HCT116 (cell line): ENCODE measurements around the gene CD22. TPM values are rescaled to one million over a fixed set of nuclear protein-coding genes. Genes with fewer than 3 reads are reported as not detected.

Experiments
- ATAC-seq: fragments of 200-7000 bp; cut with Tn5 transposase; 2 replicates; pipeline ENCODE4 v1.9.1; 2020; ENCODE audit warnings: mild to moderate bottlenecking, moderate library complexity
- BruUV-seq: library from RNA; stranded (reverse); fragments of 400-500 nt; replicated peaks from 2 replicates; lab custom pipeline; 2021; lab: Mats Ljungman, UMichigan
- CTCF ChIA-PET: fragments of 300-600 bp; sonication (Branson Sonifier 250); formaldehyde crosslinking; loops from one replicate; lab custom pipeline; 2021; ENCODE audit warnings: antibody characterized with exemption; lab: Charles Lee
- POLR2A ChIA-PET: fragments of 300-600, 350-600 bp; sonication (Branson Sonifier 250); formaldehyde crosslinking; loops from one replicate; lab custom pipeline; 2021; ENCODE audit warnings: antibody characterized with exemption; lab: Charles Lee
- RAD21 ChIA-PET, 2 experiments: fragments of 300-600 bp; sonication (Branson Sonifier 250); formaldehyde crosslinking; loops; one replicate each; lab custom pipeline; 2023; ENCODE audit warnings: low total read pairs in 2 of 2; ENCODE audit not compliant: uncharacterized antibody in 2 of 2, unreplicated experiment in 2 of 2, low non-redundant PET in 1 of 2; lab: Charles Lee
- DNase-seq: peaks from one replicate; pipeline ENCODE4 v3.0.0-alpha.2; 2010; ENCODE audit warnings: low read depth, low spot score
- H2AFZ ChIP-seq: fragments of 200-600 bp; shearing (Covaris generic), sonication (generic); 2 replicates; pipeline ENCODE4 v1.6.1; 2017; ENCODE audit warnings: low read depth, mixed run types, mixed read lengths, antibody characterized with exemption, low read length; ENCODE audit not compliant: poor library complexity, severe bottlenecking
- H3K27ac ChIP-seq: 2 replicates; pipeline ENCODE4 v1.5.1; 2012; ENCODE audit warnings: low read depth, low read length
- H3K27me3 ChIP-seq: fragments of 200-600 bp; sonication (generic); 2 replicates; pipeline ENCODE4 v1.6.1; 2016; ENCODE audit warnings: mixed run types, low read length, mixed read lengths; ENCODE audit not compliant: insufficient read depth
- H3K36me3 ChIP-seq, 2 experiments: fragments of 200-500 bp in 1 of 2; fragments of 200-600 bp in 1 of 2; sonication (Bioruptor generic) in 1 of 2; sonication (generic) in 1 of 2; 2 replicates each; pipeline versions ENCODE4 v1.5.1 to v1.6.1; 2014 to 2016; ENCODE audit warnings: low read length in 2 of 2, inconsistent platforms in 1 of 2, mixed read lengths in 1 of 2, mixed run types in 1 of 2; ENCODE audit not compliant: insufficient read depth in 2 of 2, control insufficient read depth in 1 of 2
- H3K4me1 ChIP-seq, 2 experiments: fragments of 200-600 bp in 1 of 2; sonication (generic) in 1 of 2; 2 replicates each; pipeline versions ENCODE4 v1.5.1 to v1.6.1; 2012 to 2017; ENCODE audit warnings: low read length in 2 of 2, inconsistent platforms in 1 of 2, mild to moderate bottlenecking in 1 of 2, mixed read lengths in 1 of 2, mixed run types in 1 of 2, moderate library complexity in 1 of 2; ENCODE audit not compliant: insufficient read depth in 2 of 2, control insufficient read depth in 1 of 2
- H3K4me2 ChIP-seq: fragments of 200-600 bp; sonication (generic); 2 replicates; pipeline ENCODE4 v1.6.1; 2017; ENCODE audit warnings: mixed run types, low read length, mixed read lengths
- H3K4me3 ChIP-seq, 2 experiments: fragments of 200-600 bp in 1 of 2; sonication (generic) in 1 of 2; replicated peaks in 1 of 2; 2 replicates each; pipeline ENCODE4 v1.5.1; 2011 to 2016; ENCODE audit warnings: low read length in 2 of 2, control low read depth in 1 of 2, low read depth in 1 of 2, mild to moderate bottlenecking in 1 of 2, mixed read lengths in 1 of 2, mixed run types in 1 of 2
- H3K79me2 ChIP-seq: fragments of 200-600 bp; sonication (generic); 2 replicates; pipeline ENCODE4 v1.6.1; 2017; ENCODE audit warnings: mild to moderate bottlenecking, mixed run types, low read length, moderate library complexity, mixed read lengths; ENCODE audit not compliant: insufficient read depth
- H3K9ac ChIP-seq: fragments of 200-600 bp; sonication (generic); 2 replicates; pipeline ENCODE4 v1.6.1; 2016; ENCODE audit warnings: low read length, mixed read lengths
- H3K9me2 ChIP-seq: fragments of 200-600 bp; sonication (generic), shearing (Covaris generic); 2 replicates; pipeline ENCODE4 v1.6.1; 2017; ENCODE audit warnings: mixed run types, mild to moderate bottlenecking, moderate library complexity; ENCODE audit not compliant: insufficient read depth
- H3K9me3 ChIP-seq, 2 experiments: fragments of 200-500 bp in 1 of 2; fragments of 200-600 bp in 1 of 2; sonication (Bioruptor generic) in 1 of 2; sonication (generic) in 1 of 2; 2 replicates each; pipeline ENCODE4 v1.6.1; 2014 to 2017; ENCODE audit warnings: low read length in 2 of 2, mixed read lengths in 2 of 2, inconsistent platforms in 1 of 2, low read depth in 1 of 2, mild to moderate bottlenecking in 1 of 2, mixed run types in 1 of 2, moderate library complexity in 1 of 2; ENCODE audit not compliant: control insufficient read depth in 1 of 2, insufficient read depth in 1 of 2
- H4K20me1 ChIP-seq: fragments of 200-600 bp; sonication (generic), shearing (Covaris generic); 2 replicates; pipeline ENCODE4 v1.6.1; 2017; ENCODE audit warnings: mixed run types, mild to moderate bottlenecking, moderate library complexity; ENCODE audit not compliant: insufficient read depth
- ATF3 ChIP-seq: IDR thresholded peaks from 2 replicates; pipeline ENCODE4 v1.6.1; 2012
- CEBPB ChIP-seq: IDR thresholded peaks from 2 replicates; pipeline ENCODE4 v1.6.1; 2012; ENCODE audit warnings: low read depth
- EZH2phosphoT487 ChIP-seq: fragments of 200-600 bp; IDR thresholded peaks from 2 replicates; pipeline ENCODE4 v1.6.1; 2018; ENCODE audit warnings: antibody characterized with exemption, borderline replicate concordance
- JUND ChIP-seq: IDR thresholded peaks from 2 replicates; pipeline ENCODE4 v1.6.1; 2012
- MAX ChIP-seq: IDR thresholded peaks from 2 replicates; pipeline ENCODE4 v1.6.1; 2012
- YY1 ChIP-seq: IDR thresholded peaks from 2 replicates; pipeline ENCODE4 v1.6.1; 2011; ENCODE audit warnings: low read length, low read depth, moderate library complexity, mild to moderate bottlenecking; ENCODE audit not compliant: insufficient replicate concordance; ENCODE audit errors: extremely low read depth
- ZBTB33 ChIP-seq: IDR thresholded peaks from 2 replicates; pipeline ENCODE4 v1.6.1; 2011; ENCODE audit warnings: mild to moderate bottlenecking, low read length, moderate library complexity; ENCODE audit not compliant: insufficient replicate concordance; ENCODE audit errors: extremely low read depth
- ZFX ChIP-seq: fragments of 450-650 bp; IDR thresholded peaks from 2 replicates; pipeline ENCODE4 v1.6.1; 2017
- intact Hi-C: fragments of 100-400 bp; cut with micrococcal nuclease; formaldehyde crosslinking; loops from 2 replicates; pipeline ENCODE4 v1.10.0; 2022
- total RNA-seq: library from RNA; stranded (reverse); gene quantifications from one replicate; pipeline ENCODE4 v1.2.1, GENCODE V29; 2021; ENCODE audit not compliant: unreplicated experiment

Gene CD22
- total RNA-seq, 1 experiment from 2014 or later = 7.0 TPM

GRCh38 chr19:35395382-35396199 is 66.6 kb downstream of the CD22 start:
- POLR2A ChIA-PET = no interaction called here
- TF ChIP-seq EZH2phosphoT487 = no peak
- TF ChIP-seq JUND = no peak
- no peak for TF ChIP-seq MAX
- TF ChIP-seq YY1 = no peak
- TF ChIP-seq ATF3 = no peak
- TF ChIP-seq CEBPB = no peak
- TF ChIP-seq ZBTB33 = no peak
- no peak for TF ChIP-seq ZFX
- no peak overlapping the region for H2AFZ ChIP-seq
- no peaks in the 10 kb centered on the region for H3K79me2 ChIP-seq
- H3K4me2 ChIP-seq = no peak overlapping the region
- no peaks in the 10 kb centered on the region for H3K9me3 ChIP-seq
- intact Hi-C loops = no loop called here
- H3K4me1 ChIP-seq = no peaks in the 10 kb centered on the region
- H4K20me1 ChIP-seq = no peaks in the 10 kb centered on the region
- H3K9ac ChIP-seq = no peak overlapping the region
- CTCF ChIA-PET = no interaction called here
- H3K36me3 ChIP-seq = no peaks in the 10 kb centered on the region
- no peaks in the 10 kb centered on the region for H3K9me2 ChIP-seq
- H3K27ac ChIP-seq = no peak overlapping the region
- RAD21 ChIA-PET = no interaction called here
- ATAC-seq (no peak), DNase-seq (no peak)
- BruUV-seq = no TSS peak
- H3K27me3 ChIP-seq = no peaks in the 10 kb centered on the region
- no peak overlapping the region for H3K4me3 ChIP-seq
